CD4-positive, alpha-beta T cell treated with Interleukin-15 for 1 hour (primary cell): ENCODE measurements around the gene CDC16.
"Not testable (repeated sequence)": the region's sequence is repeated elsewhere in the genome, so short reads cannot be mapped to it uniquely, and the experiment has no call there.

Source experiments
- DNase-seq: peaks from one replicate; pipeline ENCODE4 v3.0.0-alpha.2; 2020

Gene CDC16, protein sequence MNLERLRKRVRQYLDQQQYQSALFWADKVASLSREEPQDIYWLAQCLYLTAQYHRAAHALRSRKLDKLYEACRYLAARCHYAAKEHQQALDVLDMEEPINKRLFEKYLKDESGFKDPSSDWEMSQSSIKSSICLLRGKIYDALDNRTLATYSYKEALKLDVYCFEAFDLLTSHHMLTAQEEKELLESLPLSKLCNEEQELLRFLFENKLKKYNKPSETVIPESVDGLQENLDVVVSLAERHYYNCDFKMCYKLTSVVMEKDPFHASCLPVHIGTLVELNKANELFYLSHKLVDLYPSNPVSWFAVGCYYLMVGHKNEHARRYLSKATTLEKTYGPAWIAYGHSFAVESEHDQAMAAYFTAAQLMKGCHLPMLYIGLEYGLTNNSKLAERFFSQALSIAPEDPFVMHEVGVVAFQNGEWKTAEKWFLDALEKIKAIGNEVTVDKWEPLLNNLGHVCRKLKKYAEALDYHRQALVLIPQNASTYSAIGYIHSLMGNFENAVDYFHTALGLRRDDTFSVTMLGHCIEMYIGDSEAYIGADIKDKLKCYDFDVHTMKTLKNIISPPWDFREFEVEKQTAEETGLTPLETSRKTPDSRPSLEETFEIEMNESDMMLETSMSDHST

DNA sequence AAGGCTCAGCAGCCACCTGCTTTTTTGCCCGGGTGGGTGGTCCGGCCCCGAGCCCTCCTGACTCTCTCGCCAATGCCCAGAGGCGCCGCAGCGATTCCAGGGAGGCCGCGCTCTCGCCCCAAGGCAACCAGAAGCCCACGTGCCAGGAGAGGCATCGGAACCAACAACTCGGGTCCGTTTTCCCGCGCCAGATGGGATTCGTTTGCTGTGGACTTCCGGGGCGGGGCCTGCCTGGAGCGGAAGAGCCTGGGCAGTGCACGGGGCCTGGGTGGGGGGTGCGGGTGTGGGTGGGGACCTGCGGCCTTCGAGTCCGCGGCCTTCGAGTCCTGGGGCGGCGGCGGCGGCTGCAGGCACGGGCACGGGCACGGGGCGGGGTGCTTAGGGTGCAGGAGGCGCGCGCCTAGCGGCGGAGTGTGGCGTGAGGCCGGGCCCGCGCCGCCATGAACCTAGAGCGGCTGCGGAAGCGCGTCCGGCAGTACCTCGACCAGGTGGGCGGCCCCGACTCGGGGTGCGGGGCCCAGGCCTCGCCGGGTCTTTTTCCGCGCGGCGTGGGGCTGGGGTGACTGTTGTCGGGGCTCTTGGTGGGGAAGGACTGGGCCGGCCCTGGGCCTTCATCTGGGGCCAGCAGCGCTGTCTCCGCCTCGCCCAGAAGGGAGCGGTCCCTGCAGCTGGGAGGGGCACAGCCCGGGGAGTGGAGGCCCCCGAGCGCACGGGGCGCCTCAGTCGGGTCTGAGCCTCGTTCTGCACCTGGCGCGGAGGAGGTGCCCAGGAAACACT, at the start of gene CDC16:
Gene CDC16 (plus strand): TSS at position 253 of the 777 bp plus-strand sequence. CDS start 188 bp downstream, at position 441.
- peak; percentile 82 for DNase-seq

DNA sequence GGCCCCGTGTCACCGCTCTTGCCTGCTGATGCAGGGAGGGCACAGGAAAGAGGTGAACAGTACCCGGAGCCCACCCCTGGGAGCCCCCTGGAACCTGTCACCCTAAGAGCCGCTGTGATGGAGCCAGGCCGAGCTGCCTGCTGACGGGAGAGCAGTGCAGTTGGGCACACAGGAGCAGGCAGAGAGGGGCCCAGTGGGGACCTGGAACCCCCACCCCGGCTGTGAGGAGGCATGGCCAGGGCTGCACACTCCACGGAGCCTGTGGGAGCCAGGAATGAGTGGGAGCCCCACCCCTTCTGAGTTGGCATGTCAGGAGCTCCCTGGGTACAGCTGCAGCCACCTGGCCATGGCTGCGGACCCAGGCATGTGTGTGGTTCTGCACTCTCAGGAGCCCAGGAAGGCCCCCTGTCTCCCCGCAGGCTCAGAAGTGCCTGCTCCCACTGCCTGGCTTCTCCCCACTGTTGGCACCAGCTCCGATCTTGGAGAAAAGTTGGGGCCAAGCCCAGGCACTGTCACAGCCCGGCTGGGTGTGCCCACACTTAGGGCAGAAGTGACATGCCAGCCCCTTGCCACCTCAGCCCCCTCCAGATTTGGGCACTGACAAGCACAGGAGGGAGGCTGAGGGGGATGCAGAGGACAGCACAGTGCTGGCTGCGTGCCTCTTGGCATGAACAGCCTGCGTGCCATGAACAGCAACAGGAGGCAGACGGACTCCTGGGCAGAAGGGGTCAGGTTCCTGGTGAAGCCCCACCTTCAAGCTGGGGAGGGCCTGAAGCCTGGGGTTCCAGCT, 49.3 kb upstream of the CDC16 start:
- no peak for DNase-seq

DNA sequence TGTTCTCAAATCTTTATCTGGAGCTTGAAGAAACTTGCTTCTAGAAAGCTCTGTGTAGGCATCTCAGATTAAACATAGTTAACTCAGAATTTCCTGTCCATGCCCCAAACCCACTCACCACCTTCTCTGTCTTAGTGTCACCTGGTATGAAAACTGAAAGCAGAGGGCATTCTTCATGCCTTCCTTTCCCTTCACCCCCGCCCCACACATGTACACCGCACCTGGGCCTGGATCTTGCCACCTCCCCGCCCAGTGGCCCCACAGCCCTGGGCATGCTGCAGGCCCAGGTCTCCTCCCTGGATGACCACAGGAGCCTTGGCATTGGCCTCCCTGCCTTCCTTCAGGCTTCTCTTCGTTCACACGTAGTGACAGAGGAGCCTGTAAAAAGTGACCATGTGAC, 39.8 kb upstream of the CDC16 start:
- no peak for DNase-seq

- DNase-seq, result no peak
Observed at GRCh38 chr13:114196629-114197028, 38.1 kb upstream of the CDC16 start.

DNA sequence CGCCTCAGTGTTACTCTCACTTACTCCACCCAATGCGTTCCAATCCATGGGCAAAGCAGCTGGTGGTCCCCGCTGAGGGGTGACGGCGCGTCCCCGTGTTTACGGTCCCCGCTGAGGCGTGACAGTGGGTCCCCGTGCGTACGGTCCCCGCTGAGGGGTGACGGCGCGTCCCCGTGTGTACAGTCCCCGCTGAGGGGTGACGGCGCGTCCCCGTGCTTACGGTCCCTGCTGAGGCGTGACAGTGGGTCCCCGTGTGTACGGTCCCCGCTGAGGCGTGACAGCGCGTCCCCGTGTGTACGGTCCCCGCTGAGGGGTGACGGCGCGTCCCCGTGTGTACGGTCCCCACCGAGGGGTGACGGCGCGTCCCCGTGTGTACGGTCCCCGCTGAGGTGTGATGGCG, 36.1 kb upstream of the CDC16 start:
- no peak for DNase-seq

GRCh38 chr13:114199526-114199925, 35.2 kb upstream of the CDC16 start:
- DNase-seq, result not testable (repeated sequence)

DNA sequence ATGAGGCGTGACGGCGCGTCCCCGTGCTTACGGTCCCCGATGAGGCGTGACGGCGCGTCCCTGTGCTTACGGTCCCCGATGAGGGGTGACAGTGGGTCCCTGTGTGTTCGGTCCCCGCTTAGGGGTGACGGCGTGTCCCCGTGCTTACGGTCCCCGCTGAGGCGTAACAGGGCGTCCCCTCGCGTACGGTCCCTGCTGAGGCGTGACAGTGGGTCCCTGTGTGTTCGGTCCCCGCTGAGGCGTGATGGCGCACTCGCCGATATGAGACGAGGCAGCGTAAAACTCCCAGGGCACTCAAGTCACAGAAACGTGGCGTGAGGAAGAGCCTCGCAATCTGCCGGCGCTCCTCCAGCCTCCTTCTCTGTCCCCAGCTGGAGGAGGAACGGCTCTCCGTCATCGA, 34.7 kb upstream of the CDC16 start:
- DNase-seq, result peak; percentile 31

- DNase-seq, result no peak
Observed at GRCh38 chr13:114200399-114200911, 34.2 kb upstream of the CDC16 start.

DNA sequence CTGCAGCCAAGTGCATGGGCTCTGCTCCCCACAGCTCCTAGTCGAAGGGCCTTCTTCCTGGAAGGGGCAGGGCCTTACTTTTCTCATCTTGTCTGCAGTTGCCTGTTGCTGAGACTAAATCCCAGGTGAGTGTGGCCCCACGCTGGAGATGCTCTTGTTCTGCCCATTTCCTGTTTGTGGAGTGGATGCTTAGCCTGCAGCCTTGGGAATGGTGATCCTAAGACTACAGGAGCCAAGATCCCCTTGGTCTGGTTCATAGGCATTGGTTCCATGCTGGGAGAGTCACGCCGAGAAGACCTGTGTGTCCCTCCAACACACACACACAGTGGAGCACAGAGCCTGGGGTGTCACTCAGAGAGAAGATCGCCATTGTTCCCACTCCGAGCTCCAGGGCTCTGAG, 32.1 kb upstream of the CDC16 start:
- DNase-seq, result no peak

GRCh38 chr13:114203536-114203935, 31.2 kb upstream of the CDC16 start:
- no peak for DNase-seq

- no peak for DNase-seq
Observed at GRCh38 chr13:114204894-114205293, 29.8 kb upstream of the CDC16 start.

GRCh38 chr13:114208134-114208533, 26.6 kb upstream of the CDC16 start:
- DNase-seq, result no peak

GRCh38 chr13:114211446-114212157, 23.1 kb upstream of the CDC16 start:
- no peak for DNase-seq

- DNase-seq, result no peak
Observed at GRCh38 chr13:114212158-114212495, 22.6 kb upstream of the CDC16 start.

DNA sequence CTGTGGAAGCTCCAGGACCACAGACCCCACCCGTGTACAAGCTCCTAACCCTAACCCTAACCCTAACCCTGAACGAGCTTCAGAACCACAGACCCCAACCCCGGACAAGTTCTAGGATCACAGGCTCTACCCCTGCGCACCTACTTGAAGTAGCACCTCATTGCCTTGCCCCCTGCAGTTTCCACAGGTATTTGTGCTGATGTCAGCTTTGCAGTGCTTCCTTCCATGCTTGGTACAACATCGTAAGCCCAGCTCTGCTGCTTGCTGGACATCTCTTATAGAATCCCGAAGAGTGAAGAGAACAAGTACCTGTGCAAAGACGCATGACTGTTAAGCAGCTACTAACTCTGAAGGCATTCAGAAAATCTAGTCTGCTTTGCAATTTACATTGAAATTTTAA, 20.7 kb upstream of the CDC16 start:
- DNase-seq, result no peak

- DNase-seq, result no peak
Observed at GRCh38 chr13:114219392-114219791, 15.3 kb upstream of the CDC16 start.

DNA sequence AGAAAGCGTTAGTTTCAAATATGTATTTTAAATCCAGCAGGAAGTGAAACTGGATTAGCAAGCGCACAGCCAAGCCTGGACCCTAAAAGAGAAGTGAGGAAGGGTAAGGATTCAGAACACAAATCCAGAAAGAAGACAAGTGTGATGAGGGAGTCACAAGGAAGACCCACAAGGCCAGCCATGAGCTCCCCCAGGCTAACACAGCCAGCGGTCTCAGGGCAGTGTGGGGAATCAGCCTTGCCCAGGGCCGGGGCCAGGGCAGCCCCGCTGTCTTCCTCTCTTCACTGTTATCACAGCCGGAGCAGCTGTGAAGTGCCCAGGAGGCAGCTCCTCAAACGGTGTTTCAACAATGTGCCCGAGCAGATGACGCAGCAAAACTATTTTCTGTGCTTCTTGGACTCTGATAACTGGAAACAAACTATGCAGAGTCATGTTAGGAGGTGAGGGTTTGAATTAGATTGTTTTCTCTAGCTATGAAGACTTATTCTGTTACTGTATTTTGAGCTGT, 12.2 kb upstream of the CDC16 start:
- DNase-seq, result no peak

- no peak for DNase-seq
Observed at GRCh38 chr13:114224201-114224600, 10.5 kb upstream of the CDC16 start.

GRCh38 chr13:114225610-114226009, 9.1 kb upstream of the CDC16 start:
- no peak for DNase-seq

DNA sequence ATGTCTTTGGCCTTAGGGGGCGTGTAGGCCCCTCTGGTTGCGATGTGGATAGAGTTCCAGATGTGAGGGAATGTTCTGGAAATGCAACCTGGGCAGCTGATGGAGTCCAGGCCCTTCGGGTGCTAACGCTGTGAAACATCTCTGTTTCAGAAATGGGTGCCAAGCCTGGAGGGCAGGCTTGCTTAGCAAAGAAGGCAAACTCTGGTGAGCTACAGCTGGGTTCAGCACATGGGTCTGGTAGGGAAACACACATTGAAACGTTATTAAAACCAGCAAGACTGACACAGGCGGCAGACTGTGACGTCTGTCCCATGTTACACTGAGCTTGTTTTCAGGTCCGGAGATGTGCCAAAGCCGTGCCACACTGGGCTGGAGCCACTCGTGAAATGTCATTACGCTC, 8.6 kb upstream of the CDC16 start:
- no peak for DNase-seq

DNA sequence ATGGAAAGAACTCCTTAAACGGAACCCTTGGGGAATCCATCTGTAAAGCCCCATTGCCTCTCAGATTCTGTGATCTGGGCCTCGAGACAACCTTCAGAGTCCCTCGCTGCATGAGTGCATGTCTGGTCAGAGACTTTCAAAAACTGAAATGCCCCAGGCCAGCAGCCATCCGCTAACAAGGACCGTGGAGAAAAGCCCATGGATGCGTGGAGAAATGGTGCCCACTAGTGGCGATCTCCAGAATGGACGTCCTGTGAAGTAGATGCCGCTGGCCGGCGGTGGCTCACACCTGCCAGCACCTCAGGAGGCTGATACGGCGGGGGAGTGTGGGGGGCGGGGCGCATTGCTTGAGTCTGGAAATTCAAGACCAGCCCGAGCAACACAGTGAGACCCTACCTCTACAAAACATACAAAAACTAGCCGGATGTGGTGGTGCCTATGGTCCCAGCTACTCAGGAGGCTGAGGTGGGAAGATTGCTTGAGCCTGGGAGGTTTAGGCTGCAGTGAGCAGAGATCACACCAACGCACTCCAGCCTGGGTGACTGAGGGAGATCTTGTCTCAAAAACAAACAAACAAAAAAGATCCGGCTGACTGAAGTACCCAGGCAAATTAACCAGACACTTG, 7.9 kb upstream of the CDC16 start:
- peak; percentile 82 for DNase-seq
